ENCODE data around the gene TEDC1. TPM values are rescaled to one million over a fixed set of nuclear protein-coding genes. Genes with fewer than 3 reads are reported as not detected.

TEDC1 gene
- total and polyA plus RNA-seq, 3 donors from 2014 or later = 8.8 to 16.7 (median 16.4) TPM

DNA sequence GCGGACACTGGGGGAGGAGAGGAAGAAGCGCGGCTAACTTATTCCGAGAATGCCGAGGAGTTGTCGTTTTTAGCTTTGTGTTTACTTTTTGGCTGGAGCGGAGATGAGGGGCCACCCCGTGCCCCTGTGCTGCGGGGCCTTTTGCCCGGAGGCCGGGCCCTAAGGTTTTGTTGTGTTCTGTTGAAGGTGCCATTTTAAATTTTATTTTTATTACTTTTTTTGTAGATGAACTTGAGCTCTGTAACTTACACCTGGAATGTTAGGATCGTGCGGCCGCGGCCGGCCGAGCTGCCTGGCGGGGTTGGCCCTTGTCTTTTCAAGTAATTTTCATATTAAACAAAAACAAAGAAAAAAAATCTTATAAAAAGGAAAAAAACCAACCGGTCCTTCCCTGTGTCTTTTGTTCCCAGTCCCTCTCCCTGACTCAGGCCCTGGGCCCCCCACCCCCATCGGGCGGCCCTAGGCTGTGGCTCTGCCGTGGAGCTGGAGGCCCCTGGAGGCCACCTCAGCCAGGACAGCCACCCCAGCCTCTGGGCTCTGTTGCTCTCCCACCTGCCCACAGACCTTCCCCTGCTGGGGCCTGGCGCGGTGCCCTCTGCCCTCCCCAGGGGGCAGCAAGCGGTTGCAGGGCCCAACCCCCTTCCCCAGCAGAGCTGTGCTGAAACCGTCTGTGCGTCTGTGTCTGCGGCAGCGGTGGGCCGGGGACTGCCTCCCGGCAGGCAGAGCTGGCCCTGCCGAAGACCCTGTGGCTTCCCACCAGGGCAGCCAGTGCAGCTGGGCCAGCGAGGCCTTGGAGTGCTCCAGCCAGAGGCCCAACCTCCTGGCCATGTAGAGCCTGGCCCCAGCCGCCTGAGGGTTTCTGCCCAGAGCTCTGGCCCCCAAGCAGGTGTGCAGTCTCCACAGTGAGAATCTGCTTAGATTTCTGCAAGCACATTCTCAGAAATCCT lies 20.4 kb upstream of the TEDC1 start:
- 78 to 91% methylated on average over 22 to 34 of the region's 34 CpGs for WGBS, 2 donors
- no peak for DNase-seq
- Histone ChIP-seq H3K9me3 (no peaks in the 10 kb centered on the region), H3K4me3 (no peak overlapping the region), H3K27ac (no peak overlapping the region), H3K36me3 (ENCODE audit: low read depth, missing control alignments) (no peaks in the 10 kb centered on the region), H3K4me1 (peaks cover 38% of the 10 kb centered on the region), H3K27me3 (no peaks in the 10 kb centered on the region)
- TF ChIP-seq, protein P1, sequence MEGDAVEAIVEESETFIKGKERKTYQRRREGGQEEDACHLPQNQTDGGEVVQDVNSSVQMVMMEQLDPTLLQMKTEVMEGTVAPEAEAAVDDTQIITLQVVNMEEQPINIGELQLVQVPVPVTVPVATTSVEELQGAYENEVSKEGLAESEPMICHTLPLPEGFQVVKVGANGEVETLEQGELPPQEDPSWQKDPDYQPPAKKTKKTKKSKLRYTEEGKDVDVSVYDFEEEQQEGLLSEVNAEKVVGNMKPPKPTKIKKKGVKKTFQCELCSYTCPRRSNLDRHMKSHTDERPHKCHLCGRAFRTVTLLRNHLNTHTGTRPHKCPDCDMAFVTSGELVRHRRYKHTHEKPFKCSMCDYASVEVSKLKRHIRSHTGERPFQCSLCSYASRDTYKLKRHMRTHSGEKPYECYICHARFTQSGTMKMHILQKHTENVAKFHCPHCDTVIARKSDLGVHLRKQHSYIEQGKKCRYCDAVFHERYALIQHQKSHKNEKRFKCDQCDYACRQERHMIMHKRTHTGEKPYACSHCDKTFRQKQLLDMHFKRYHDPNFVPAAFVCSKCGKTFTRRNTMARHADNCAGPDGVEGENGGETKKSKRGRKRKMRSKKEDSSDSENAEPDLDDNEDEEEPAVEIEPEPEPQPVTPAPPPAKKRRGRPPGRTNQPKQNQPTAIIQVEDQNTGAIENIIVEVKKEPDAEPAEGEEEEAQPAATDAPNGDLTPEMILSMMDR (IDR thresholded peaks at IDR 0.05) = no peak
- TF ChIP-seq POLR2A (IDR thresholded peaks at IDR 0.05) = no peak
- intact Hi-C loops (cut with DNase I; ENCODE audit: low total_unique reads) = no loop called here

DNA sequence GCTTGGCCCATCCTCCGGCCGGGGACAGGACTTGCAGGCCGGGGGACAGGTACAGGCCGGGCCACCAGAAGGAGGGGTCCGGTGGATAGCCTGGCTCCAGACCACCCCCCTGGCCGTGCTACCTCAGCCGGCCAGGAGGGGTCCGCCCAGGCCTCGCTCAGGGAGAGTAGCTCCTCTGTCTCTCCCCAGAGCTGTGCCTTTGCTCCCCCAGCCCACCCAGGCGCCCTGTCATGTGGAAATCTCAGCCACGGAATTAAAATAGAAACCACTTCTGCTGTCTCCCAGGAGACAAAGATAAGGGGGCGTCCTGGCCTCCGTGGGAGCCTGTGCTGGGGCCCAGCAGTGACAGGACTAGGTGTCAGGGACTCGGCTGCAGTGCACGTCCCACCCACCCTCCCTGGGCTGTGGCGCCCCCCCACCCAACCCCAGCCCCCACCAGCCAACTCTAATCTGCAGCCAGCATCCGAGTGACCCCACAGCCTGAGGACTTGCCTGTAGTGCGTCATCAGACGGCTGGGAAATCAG lies 19.7 kb upstream of the TEDC1 start:
- no peak for DNase-seq
- Histone ChIP-seq H3K36me3 (ENCODE audit: low read depth, missing control alignments) (no peaks in the 10 kb centered on the region), H3K4me1 (peaks cover 46% of the 10 kb centered on the region), H3K27ac (no peak overlapping the region), H3K27me3 (no peaks in the 10 kb centered on the region), H3K4me3 (no peak overlapping the region), H3K9me3 (no peaks in the 10 kb centered on the region)
- TF ChIP-seq, protein P1 (IDR thresholded peaks at IDR 0.05) = no peak
- TF ChIP-seq POLR2A (IDR thresholded peaks at IDR 0.05) = no peak
- 58% methylated on average over 14 of the region's 19 CpGs; no CpG with 5 or more reads in 1 of the 2 donors for WGBS, 2 donors
- intact Hi-C loops (cut with DNase I; ENCODE audit: low total_unique reads) = no loop called here

- TF ChIP-seq, protein P1 (IDR thresholded peaks at IDR 0.05) = no peak
- no peak for TF ChIP-seq POLR2A (IDR thresholded peaks at IDR 0.05)
- DNase-seq = no peak
- H3K27me3 ChIP-seq = no peaks in the 10 kb centered on the region
- 60 to 78% methylated on average over 1 to 8 of the region's 8 CpGs for WGBS, 2 donors
- H3K4me3 ChIP-seq = no peak overlapping the region
- no peaks in the 10 kb centered on the region for H3K36me3 ChIP-seq (ENCODE audit: low read depth, missing control alignments)
- no peaks in the 10 kb centered on the region for H3K9me3 ChIP-seq
- peaks cover 50% of the 10 kb centered on the region for H3K4me1 ChIP-seq
- H3K27ac ChIP-seq = no peak overlapping the region
- intact Hi-C loops (cut with DNase I; ENCODE audit: low total_unique reads) = no loop called here
These were observed 19.1 kb upstream of the TEDC1 start for GRCh38 chr14:105471823-105472485.

DNA sequence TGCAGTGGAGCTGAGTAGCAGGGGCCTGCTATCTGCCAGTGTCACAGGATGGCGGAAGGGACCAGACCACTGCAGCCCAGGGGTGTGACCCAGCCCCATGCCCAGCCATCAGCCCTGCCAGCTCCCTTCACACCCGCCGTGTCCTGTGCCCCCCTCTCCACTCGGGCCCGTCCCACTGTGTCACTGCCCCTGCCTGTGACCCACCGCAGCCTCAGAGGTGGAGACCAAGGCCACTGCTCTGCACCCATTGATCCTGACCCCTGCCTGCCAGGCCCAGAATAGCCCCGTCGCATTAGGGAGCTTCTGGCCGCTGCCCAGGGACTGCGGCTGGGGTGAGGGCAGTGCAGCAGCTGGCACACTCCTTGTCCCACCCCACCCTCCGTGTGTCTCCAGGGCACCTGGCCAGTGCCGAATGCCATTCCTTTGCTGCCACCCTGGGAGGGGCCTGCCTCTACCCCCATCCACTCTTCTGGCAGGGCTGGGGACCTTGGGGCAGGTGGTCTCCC lies 18.5 kb upstream of the TEDC1 start:
- DNase-seq = no peak
- no peak overlapping the region for H3K4me3 ChIP-seq
- WGBS, 2 donors = 65 to 84% methylated on average over 6 to 12 of the region's 12 CpGs
- no peaks in the 10 kb centered on the region for H3K9me3 ChIP-seq
- H3K36me3 ChIP-seq (ENCODE audit: low read depth, missing control alignments) = no peaks in the 10 kb centered on the region
- no peaks in the 10 kb centered on the region for H3K27me3 ChIP-seq
- H3K4me1 ChIP-seq = peaks cover 50% of the 10 kb centered on the region
- intact Hi-C loops (cut with DNase I; ENCODE audit: low total_unique reads) = no loop called here
- no peak overlapping the region for H3K27ac ChIP-seq
- no peak for TF ChIP-seq POLR2A (IDR thresholded peaks at IDR 0.05)
- TF ChIP-seq, protein P1 (IDR thresholded peaks at IDR 0.05) = no peak

All from testis (tissue), 3 donors.